ENCODE measurements around the gene TRPM2. TPM values are rescaled to one million over a fixed set of nuclear protein-coding genes. Genes with fewer than 3 reads are reported as not detected.

The TRPM2 gene
- total and polyA plus RNA-seq, 2 of the 8 experiments (the other 6 are each of a cell fraction or from before 2014, with no cell fraction given), result 0.27 to 0.28 TPM

GRCh38 chr21:44461464-44462001 lies 108.1 kb downstream of the TRPM2 start:
- H4K5ac ChIP-seq (ENCODE audit: insufficient read length, low read depth, low read length), result no peak overlapping the region
- ChIA-PET POLR2A (ENCODE audit: partially characterized antibody) (no interaction called here), CTCF (ENCODE audit: partially characterized antibody) (interaction anchor here (0.6 to 1.6 kb wide), 8 partner anchors 8 to 271 kb away, joined by 3 to 13 read pairs (median 4); no protein-coding TSS in a partner anchor)
- FAIRE-seq (no peak), DNase-seq (ENCODE audit: low read depth in 1 of 2, low spot score in 2 of 2) (no peak)
- WGBS, 2 experiments (ENCODE audit: extremely low coverage in 1 of 2, insufficient coverage in 1 of 2, insufficient read length in 1 of 2, insufficient replicate concordance in 2 of 2, low coverage in 1 of 2, low lambda C conversion rate in 2 of 2, missing lambda C conversion rate in 1 of 2), result 93% methylated on average over 15 of the region's 15 CpGs; no CpG with 5 or more reads in 1 of the 2 experiments
- no peaks in the 10 kb centered on the region for H3K79me1 ChIP-seq (ENCODE audit: low read depth, low read length)
- no peak overlapping the region for H3K18ac ChIP-seq (ENCODE audit: extremely low read depth, low read length)
- no peaks in the 10 kb centered on the region for H3K36me3 ChIP-seq (ENCODE audit: control insufficient read depth in 2 of 4, insufficient read depth in 4 of 4, low read length in 3 of 4)
- no peak overlapping the region for H3K27ac ChIP-seq (ENCODE audit: low read depth, low read length)
- no peak overlapping the region for H3K56ac ChIP-seq (replicated peaks; ENCODE audit: insufficient read length, low read depth, low read length)
- H3K79me2 ChIP-seq (ENCODE audit: control insufficient read depth in 1 of 2, insufficient read depth in 2 of 2, low read length in 2 of 2), result no peaks in the 10 kb centered on the region
- no peak overlapping the region for H3K9ac ChIP-seq (replicated peaks in 1 of 4; ENCODE audit: extremely low read depth in 1 of 4, low read depth in 3 of 4, low read length in 3 of 4)
- H2BK12ac ChIP-seq (ENCODE audit: low read depth, low read length), result no peak overlapping the region
- H2BK15ac ChIP-seq (ENCODE audit: low read length), result no peak overlapping the region
- TF ChIP-seq TCF12 (IDR thresholded peaks at IDR 0.05; ENCODE audit: low read depth, low read length), result no peak
- TF ChIP-seq CTCF (IDR thresholded peaks at IDR 0.05; ENCODE audit: control extremely low read depth in 1 of 3, insufficient read depth in 1 of 3, low read depth in 1 of 3, low read length in 3 of 3), result peak in 1 of 3 experiments; percentile 4; a peak in 1 of 4 replicates
- no peak overlapping the region for H3K4me2 ChIP-seq (ENCODE audit: insufficient read depth in 1 of 2, low read depth in 2 of 2, low read length in 2 of 2)
- H3K4me1 ChIP-seq (replicated peaks in 1 of 4; ENCODE audit: control insufficient read depth in 3 of 4, insufficient read depth in 4 of 4, low read length in 3 of 4), result peaks cover 0 to 2% (median 0%) of the 10 kb centered on the region in 4 experiments; a peak in 2 of 7 replicates
- no peak overlapping the region for H2BK120ac ChIP-seq (replicated peaks; ENCODE audit: low read depth, low read length)
- peaks cover 0 to 4% (median 0%) of the 10 kb centered on the region in 4 experiments; a peak in 2 of 7 replicates for H3K27me3 ChIP-seq (replicated peaks in 1 of 4; ENCODE audit: control insufficient read depth in 3 of 4, extremely low read depth in 1 of 4, insufficient read depth in 3 of 4, low read length in 3 of 4)
- no peak overlapping the region for H2AK5ac ChIP-seq (ENCODE audit: low read depth, low read length)
- no peaks in the 10 kb centered on the region for H3K9me3 ChIP-seq (ENCODE audit: insufficient read depth in 2 of 2, low read depth in 1 of 2, low read length in 1 of 2)
- no peak overlapping the region for H3K23ac ChIP-seq (ENCODE audit: insufficient read length)
- H3K23me2 ChIP-seq (ENCODE audit: low read depth, low read length), result no peaks in the 10 kb centered on the region; the same call in 1 of the 2 replicates
- no peak overlapping the region for H2BK5ac ChIP-seq (ENCODE audit: low read depth, low read length)
- no peak overlapping the region for H3K4me3 ChIP-seq (ENCODE audit: extremely low read depth in 1 of 4, insufficient read depth in 2 of 4, low read depth in 3 of 4, low read length in 4 of 4)
- no peak overlapping the region for H3K14ac ChIP-seq (ENCODE audit: insufficient read length)
- no peak overlapping the region for H2BK20ac ChIP-seq (ENCODE audit: low read length)
- H2AFZ ChIP-seq (ENCODE audit: low read length), result no peak overlapping the region
- no peak overlapping the region for H4K91ac ChIP-seq (replicated peaks; ENCODE audit: insufficient read length, low read length)
- H4K20me1 ChIP-seq (replicated peaks in 1 of 2; ENCODE audit: control insufficient read depth in 1 of 2, insufficient read depth in 2 of 2, low read length in 2 of 2), result peaks cover 0 to 4% of the 10 kb centered on the region in 2 experiments
- no peak overlapping the region for H4K8ac ChIP-seq (ENCODE audit: extremely low read depth, insufficient read depth, low read length)
- no peak overlapping the region for H3K4ac ChIP-seq (replicated peaks; ENCODE audit: insufficient read length, low read depth, low read length)

Data from H1 (cell line).